ENCODE measurements around the gene SDF2.

GRCh38 chr17:28702026-28702751, 40.5 kb upstream of the SDF2 start:
- TF ChIP-seq CTCF (IDR thresholded peaks at IDR 0.05) (no peak), POLR2A (IDR thresholded peaks at IDR 0.05) (no peak)

Measured in right lobe of liver (tissue), 4 donors.